ENCODE data around the gene ATAD3B.

Gene ATAD3B

GRCh38 chr1:1435106-1435903, 36.3 kb upstream of the ATAD3B start, which contains the start of gene VWA1:
TSS of gene VWA1 (plus strand) at chr1:1435690. CDS start at chr1:1435749, 59 bp downstream.
- Mint-ChIP-seq H3K9me3 (no peaks in the 10 kb centered on the region), H3K4me1 (peaks cover 25% of the 10 kb centered on the region), H3K36me3 (ENCODE audit: low read depth) (no peaks in the 10 kb centered on the region), H3K27me3 (ENCODE audit: low read depth) (no peaks in the 10 kb centered on the region), H3K4me3 (peak within 1 kb of the TSS; percentile 82 to 85 (median 83)), H3K27ac (peak within 1 kb of the TSS; percentile 91 to 96 (median 92))
- TF ChIP-seq CTCF (IDR thresholded peaks at IDR 0.05; ENCODE audit: unreplicated experiment in 3 of 3): no peak

GRCh38 chr1:1435911-1436629, 35.5 kb upstream of the ATAD3B start:
- no peak for TF ChIP-seq CTCF (IDR thresholded peaks at IDR 0.05; ENCODE audit: unreplicated experiment in 3 of 3)
- Mint-ChIP-seq H3K36me3 (ENCODE audit: low read depth) (no peaks in the 10 kb centered on the region), H3K27me3 (ENCODE audit: low read depth) (no peaks in the 10 kb centered on the region), H3K27ac (peak overlapping the region; percentile 47 to 78 (median 50)), H3K4me1 (peaks cover 26% of the 10 kb centered on the region), H3K4me3 (peak overlapping the region; percentile 82 to 85 (median 83)), H3K9me3 (no peaks in the 10 kb centered on the region)

GRCh38 chr1:1436630-1437032, 34.9 kb upstream of the ATAD3B start:
- peak overlapping the region; percentile 82 to 85 (median 83) for H3K4me3 Mint-ChIP-seq
- peaks cover 23% of the 10 kb centered on the region for H3K4me1 Mint-ChIP-seq
- TF ChIP-seq CTCF (IDR thresholded peaks at IDR 0.05; ENCODE audit: unreplicated experiment in 3 of 3): no peak
- H3K36me3 Mint-ChIP-seq (ENCODE audit: low read depth): no peaks in the 10 kb centered on the region
- H3K27ac Mint-ChIP-seq: peak overlapping the region in 2 of 3 experiments; percentile 47 to 50
- H3K27me3 Mint-ChIP-seq (ENCODE audit: low read depth): no peaks in the 10 kb centered on the region
- no peaks in the 10 kb centered on the region for H3K9me3 Mint-ChIP-seq

- TF ChIP-seq CTCF (IDR thresholded peaks at IDR 0.05; ENCODE audit: unreplicated experiment in 3 of 3): no peak
- Mint-ChIP-seq H3K9me3 (no peaks in the 10 kb centered on the region), H3K27ac (no peak overlapping the region), H3K36me3 (ENCODE audit: low read depth) (no peaks in the 10 kb centered on the region), H3K4me1 (peaks cover 22% of the 10 kb centered on the region), H3K27me3 (ENCODE audit: low read depth) (no peaks in the 10 kb centered on the region), H3K4me3 (peak overlapping the region in 2 of 3 experiments; percentile 82 to 83)
Observed at GRCh38 chr1:1437033-1437903, 34.3 kb upstream of the ATAD3B start.

GRCh38 chr1:1437904-1438376, 33.6 kb upstream of the ATAD3B start:
- Mint-ChIP-seq H3K27me3 (ENCODE audit: low read depth) (no peaks in the 10 kb centered on the region), H3K27ac (peak overlapping the region in 1 of 3 experiments; percentile 64)

More at GRCh38 chr1:1437904-1438376, 33.6 kb upstream of the ATAD3B start:
- Mint-ChIP-seq H3K4me1 (peaks cover 19% of the 10 kb centered on the region), H3K36me3 (ENCODE audit: low read depth) (no peaks in the 10 kb centered on the region), H3K4me3 (no peak overlapping the region), H3K9me3 (no peaks in the 10 kb centered on the region)
- TF ChIP-seq CTCF (IDR thresholded peaks at IDR 0.05; ENCODE audit: unreplicated experiment in 3 of 3): no peak

Measured in nephron (organoid).